ENCODE data around the gene DDX41.
A peak's percentile ranks its signal among the peaks of the same experiment; 100 is the strongest.

Gene DDX41

GRCh38 chr5:177483042-177483441 lies 33.7 kb downstream of the DDX41 start:
- no peak for DNase-seq

DNA sequence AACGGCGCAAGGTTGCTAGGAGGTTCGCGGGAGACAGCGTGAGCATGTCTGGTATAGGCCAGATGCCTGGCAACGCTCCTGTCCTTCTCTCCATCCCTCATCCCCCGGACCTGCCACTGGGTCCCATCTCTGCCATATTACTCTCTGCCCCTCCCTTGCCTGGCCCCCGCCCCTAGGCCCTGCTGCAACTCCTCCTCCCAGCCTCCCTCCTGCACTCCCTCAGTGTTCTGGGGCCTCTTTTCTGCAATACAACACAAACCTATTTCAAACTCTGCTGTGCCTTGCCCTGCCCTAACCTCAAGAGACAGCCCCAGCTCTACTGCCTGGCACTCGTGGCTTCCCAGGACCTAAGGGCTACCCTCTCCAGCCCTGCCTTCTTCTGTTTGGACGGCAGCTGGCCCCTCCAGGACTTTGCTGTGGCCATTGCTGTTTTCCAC lies 34.4 kb downstream of the DDX41 start:
- peak; percentile 0 for DNase-seq

- DNase-seq = no peak
Observed at GRCh38 chr5:177479774-177480173, 37.0 kb downstream of the DDX41 start.

- DNase-seq = no peak
Observed at GRCh38 chr5:177478711-177479646, 37.8 kb downstream of the DDX41 start.

- DNase-seq = no peak
Observed at GRCh38 chr5:177477701-177478477, 38.9 kb downstream of the DDX41 start.

DNA sequence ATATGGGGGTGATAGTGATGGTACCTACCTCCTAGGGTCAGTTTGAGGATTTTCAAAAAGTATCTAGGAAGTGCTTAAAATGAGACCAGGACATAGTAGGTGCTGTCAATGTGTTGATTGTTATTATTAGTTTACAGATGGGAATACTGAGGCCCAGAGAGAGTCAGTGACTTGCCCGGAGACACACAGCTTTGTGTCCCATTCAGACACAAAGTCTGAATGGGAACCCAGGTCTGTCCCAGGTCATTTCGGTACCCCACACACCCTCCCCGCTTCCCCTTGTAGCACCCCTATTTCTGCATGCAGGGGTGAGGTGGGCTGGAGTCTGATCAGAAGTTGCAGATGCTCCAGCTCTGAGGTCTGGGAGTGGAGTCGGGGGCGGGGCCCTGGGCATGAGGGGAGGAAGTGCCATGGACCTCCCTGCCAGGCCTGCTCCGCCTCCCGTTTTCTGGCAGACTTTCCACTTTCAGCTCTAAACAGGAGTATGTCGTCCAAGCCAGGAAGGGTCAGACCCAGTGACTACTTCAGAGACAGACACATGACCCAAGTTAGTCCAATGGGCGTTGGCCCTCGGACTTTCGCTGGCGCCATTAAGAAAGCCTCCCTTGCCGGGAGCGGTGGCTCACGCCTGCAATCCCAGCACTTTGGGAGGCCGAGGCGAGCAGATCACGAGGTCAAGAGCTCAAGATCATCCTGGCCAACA lies 40.1 kb downstream of the DDX41 start:
- DNase-seq = no peak

DNA sequence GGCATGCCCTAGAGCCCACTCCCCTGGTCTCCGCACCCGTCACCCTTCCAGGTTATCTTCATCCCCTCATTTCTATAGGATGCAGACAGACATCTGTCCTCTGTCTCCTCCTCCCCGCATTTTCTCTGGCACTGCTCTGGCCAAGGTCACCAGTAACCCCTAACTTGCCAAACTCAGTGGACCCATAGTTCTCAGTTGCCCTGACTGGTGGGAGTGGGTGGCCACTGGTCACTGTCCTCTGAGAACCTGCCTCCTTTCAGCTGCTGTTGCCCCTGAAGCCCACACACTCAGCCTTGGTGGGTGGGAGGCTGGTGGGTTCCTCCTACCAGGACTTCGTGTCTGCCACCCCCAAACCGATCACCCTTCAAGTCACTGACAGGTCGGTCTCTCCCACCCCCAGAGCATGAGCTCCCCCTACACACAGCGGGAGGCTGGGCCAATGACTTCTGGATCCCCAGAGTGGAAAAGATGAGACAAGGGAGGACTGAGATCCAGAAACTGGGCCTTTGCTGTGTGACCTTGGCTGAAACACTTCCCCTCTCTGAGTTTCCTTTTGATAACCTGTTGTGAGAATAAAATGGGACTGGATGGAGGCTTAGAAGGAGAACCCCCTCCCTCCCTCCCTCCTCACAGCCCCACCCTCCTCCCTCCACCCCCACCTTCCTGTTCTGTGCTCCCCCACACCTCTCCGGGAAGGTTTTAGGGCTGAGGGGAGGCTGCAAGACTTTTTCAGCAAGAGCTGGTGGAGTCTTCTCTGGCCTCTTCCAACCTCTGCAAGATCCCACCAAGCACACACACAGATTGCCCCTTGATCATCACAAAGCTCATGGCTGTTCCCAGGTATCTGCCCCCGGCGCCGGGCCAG lies 41.0 kb downstream of the DDX41 start:
- no peak for DNase-seq

GRCh38 chr5:177474846-177475562 lies 41.8 kb downstream of the DDX41 start:
- peak; percentile 47 for DNase-seq

- peak; percentile 56 for DNase-seq
Observed at GRCh38 chr5:177474002-177474476, 42.7 kb downstream of the DDX41 start.

GRCh38 chr5:177473443-177474001 lies 43.2 kb downstream of the DDX41 start, which contains the start of gene DBN1:
DBN1 (minus strand) TSS chr5:177473634; CDS start chr5:177473521, 113 bp downstream.
- peak; percentile 89 for DNase-seq

DNA sequence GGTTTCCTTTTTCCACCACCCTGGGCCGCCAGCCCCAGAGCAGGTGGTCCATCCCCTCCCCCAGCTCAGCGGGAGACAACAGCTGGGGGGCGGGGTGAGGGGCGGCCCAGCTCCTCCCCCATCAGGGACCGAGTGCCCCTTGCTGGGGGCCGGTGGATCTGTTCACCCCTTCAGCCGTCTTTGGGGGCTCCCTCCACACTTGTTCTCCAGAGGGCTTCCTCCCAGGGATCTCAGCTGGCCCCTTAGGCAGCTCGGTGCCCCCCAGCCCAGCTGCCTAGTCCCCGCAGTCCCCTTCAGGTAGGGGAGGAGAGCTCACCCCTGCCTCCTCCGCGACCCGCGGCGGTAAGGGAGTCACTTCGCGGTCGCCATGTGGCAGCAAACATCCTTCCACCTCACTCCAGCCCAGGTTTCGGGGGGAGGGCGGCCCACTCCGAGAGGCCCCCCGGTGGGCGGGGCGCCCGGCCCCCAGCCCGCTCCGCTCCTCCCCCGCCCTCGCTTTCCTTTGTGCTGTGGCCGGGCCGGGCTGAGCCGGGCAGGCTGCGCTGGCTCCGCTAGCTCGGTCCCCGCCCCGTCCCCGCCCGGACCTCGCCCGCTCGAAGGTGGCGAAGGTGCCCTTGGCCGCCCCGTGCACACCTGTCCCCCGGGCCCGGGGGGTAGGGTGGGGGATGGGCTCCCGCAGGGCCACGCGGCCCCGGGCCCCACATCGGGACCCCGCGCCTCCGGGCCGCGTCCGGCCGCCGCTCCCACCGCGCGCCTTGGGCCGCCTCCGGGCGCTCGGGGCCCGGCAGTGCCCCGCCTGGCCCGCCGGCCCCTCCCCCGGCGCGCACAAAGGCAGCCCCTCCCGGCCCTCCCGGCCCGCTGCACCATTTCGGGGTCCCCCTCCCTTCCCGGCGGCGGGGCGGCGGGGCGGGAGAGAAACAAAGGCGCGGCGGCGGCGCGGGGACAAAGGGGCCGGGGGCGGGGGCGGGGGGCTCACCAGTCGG lies 44.0 kb downstream of the DDX41 start:
- DNase-seq = peak; percentile 84

GRCh38 chr5:177471610-177472356 lies 45.0 kb downstream of the DDX41 start:
- no peak for DNase-seq

- no peak for DNase-seq
Observed at GRCh38 chr5:177470759-177471536, 45.8 kb downstream of the DDX41 start.

GRCh38 chr5:177469750-177470525 lies 46.8 kb downstream of the DDX41 start:
- DNase-seq = peak; percentile 34

DNA sequence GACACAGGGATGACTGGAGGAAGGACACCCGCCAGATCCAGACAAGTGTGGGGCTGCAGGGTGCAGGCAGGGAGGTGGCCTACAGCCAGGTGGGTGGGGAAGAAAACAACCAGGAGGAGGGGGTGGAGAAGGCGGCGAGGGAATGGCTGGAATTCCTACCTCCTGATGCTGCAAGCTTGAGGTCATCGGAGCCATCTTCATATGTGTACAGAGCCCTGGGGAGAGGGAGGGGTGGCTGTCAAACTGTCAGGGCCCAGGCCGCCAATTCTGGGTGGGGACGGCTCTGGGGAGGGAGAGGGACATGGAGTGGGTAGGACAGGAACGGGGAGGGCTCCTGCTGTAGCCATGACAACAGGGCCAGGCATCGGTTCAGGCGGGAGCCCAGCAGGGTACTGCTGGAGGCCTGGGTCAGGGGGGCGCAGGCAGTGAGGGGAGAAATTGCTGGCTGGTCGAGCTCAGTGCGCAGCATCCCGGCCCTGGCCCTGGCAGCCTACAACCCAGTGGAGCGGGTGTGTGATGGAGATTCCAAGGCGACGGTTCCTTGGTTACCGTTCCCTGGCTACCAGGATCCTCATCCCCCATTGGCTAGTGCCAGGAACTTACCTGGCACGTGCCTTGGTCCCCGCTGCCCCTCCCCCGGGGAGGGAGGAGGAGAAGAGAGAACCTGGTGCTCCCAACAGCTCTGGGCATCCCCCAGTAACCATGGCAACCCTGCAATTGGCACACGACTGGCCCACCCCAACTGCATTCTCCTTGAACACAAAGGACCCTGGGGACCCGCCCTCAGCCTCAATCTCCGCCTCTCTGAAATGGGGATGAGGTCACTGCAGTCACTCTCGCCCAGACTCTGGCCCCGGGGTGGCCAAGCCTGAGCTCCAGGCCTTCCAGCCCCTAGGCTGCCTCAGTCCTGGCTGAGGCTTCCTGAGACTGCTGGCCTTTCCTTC lies 47.8 kb downstream of the DDX41 start:
- DNase-seq = peak; percentile 74

GRCh38 chr5:177468329-177468684 lies 48.5 kb downstream of the DDX41 start:
- DNase-seq = no peak

Data from eye (tissue), 1 donor.